ENCODE measurements around the gene MXRA8.

Gene MXRA8

DNA sequence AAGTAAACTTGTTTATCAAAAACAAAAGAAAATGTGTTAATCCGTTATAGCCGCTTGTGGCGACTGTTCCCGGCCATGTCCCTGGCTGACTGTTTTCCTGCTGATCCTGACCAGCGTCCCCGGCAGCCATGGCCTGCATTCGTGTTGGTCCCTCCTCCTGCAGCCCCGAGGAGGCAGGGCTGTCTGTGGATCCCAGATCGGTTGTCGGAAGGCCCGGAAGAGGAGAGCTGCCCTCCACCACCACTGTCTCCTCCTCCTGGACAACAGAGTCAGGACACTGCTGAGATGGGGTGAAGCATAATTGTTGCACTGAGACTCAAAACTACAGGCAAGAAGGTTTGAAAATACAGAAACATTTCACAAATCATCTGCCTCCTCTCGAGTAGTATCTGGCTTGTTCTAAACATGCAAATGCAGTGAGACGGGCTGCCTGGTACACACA is 3.6 kb upstream of the MXRA8 start:
- H3K4me1 ChIP-seq (ENCODE audit: insufficient read depth, insufficient read length): peaks cover 23% of the 10 kb centered on the region
- H3K27me3 ChIP-seq (ENCODE audit: insufficient read depth, insufficient read length): no peaks in the 10 kb centered on the region
- no peaks in the 10 kb centered on the region for H3K36me3 ChIP-seq (ENCODE audit: insufficient read depth, insufficient read length, low read length)
- no peak overlapping the region for H3K9ac ChIP-seq (ENCODE audit: insufficient read length, low read depth)
- TF ChIP-seq ZNF274 (IDR thresholded peaks at IDR 0.05; ENCODE audit: low read depth, low read length) (no peak), SUZ12 (IDR thresholded peaks at IDR 0.05; ENCODE audit: extremely low read depth, insufficient read depth, insufficient read length) (no peak), YY1 (IDR thresholded peaks at IDR 0.05; ENCODE audit: insufficient read depth, insufficient read length) (no peak)
- no peak for DNase-seq (ENCODE audit: low read depth, low spot score)
- peaks cover 7% of the 10 kb centered on the region; the same call in 1 of the 2 replicates for H3K9me3 ChIP-seq (ENCODE audit: insufficient read depth, low read length)
- H3K4me3 ChIP-seq (ENCODE audit: insufficient read length, low read depth): no peak overlapping the region

GRCh38 chr1:1361233-1361981 is 3.1 kb upstream of the MXRA8 start:
- Histone ChIP-seq H3K9ac (ENCODE audit: insufficient read length, low read depth) (no peak overlapping the region), H3K36me3 (ENCODE audit: insufficient read depth, insufficient read length, low read length) (no peaks in the 10 kb centered on the region), H3K4me1 (ENCODE audit: insufficient read depth, insufficient read length) (peaks cover 27% of the 10 kb centered on the region), H3K4me3 (ENCODE audit: insufficient read length, low read depth) (no peak overlapping the region), H3K27me3 (ENCODE audit: insufficient read depth, insufficient read length) (no peaks in the 10 kb centered on the region), H3K9me3 (ENCODE audit: insufficient read depth, low read length) (peaks cover 1% of the 10 kb centered on the region; the same call in 1 of the 2 replicates)
- DNase-seq (ENCODE audit: low read depth, low spot score): no peak
- TF ChIP-seq YY1 (IDR thresholded peaks at IDR 0.05; ENCODE audit: insufficient read depth, insufficient read length) (no peak), SUZ12 (IDR thresholded peaks at IDR 0.05; ENCODE audit: extremely low read depth, insufficient read depth, insufficient read length) (no peak), ZNF274 (IDR thresholded peaks at IDR 0.05; ENCODE audit: low read depth, low read length) (no peak)

DNA sequence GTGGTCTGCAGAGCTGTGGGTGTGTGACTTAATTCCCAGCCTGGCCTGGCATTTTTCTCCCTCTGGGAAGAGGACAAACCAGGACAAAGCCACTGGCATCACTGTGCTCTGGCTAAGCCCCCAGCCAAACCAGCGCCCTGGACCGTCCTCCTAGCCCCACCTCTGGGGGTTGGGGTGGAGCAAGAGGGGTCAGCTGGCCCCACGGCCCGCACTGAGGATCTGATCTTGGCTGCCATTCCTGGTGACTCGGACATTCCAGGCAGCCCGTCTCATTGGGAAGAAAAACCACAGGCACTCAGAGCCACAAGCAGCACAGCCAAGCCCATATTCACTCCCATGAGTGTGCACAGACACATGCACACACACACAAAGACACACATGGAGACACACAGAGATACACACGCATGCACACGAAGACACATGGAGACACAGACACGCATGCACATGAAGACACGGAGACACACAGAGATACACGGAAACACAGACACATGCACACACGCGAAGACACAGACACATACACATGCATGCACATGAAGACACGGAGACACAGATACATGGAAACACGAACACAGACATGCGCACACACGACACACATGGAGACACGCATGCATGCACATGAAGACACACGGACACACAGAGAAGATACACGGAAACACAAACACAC is 2.3 kb upstream of the MXRA8 start:
- Histone ChIP-seq H3K4me3 (ENCODE audit: insufficient read length, low read depth) (no peak overlapping the region), H3K4me1 (ENCODE audit: insufficient read depth, insufficient read length) (peaks cover 27% of the 10 kb centered on the region), H3K27me3 (ENCODE audit: insufficient read depth, insufficient read length) (no peaks in the 10 kb centered on the region), H3K9me3 (ENCODE audit: insufficient read depth, low read length) (no peaks in the 10 kb centered on the region), H3K9ac (ENCODE audit: insufficient read length, low read depth) (no peak overlapping the region), H3K36me3 (ENCODE audit: insufficient read depth, insufficient read length, low read length) (no peaks in the 10 kb centered on the region)
- TF ChIP-seq SUZ12 (IDR thresholded peaks at IDR 0.05; ENCODE audit: extremely low read depth, insufficient read depth, insufficient read length): no peak
- no peak for TF ChIP-seq ZNF274 (IDR thresholded peaks at IDR 0.05; ENCODE audit: low read depth, low read length)
- TF ChIP-seq YY1 (IDR thresholded peaks at IDR 0.05; ENCODE audit: insufficient read depth, insufficient read length): no peak
- DNase-seq (ENCODE audit: low read depth, low spot score): no peak

- Histone ChIP-seq H3K4me3 (ENCODE audit: insufficient read length, low read depth) (no peak overlapping the region), H3K36me3 (ENCODE audit: insufficient read depth, insufficient read length, low read length) (peaks cover under 1% of the 10 kb centered on the region), H3K9me3 (ENCODE audit: insufficient read depth, low read length) (no peaks in the 10 kb centered on the region), H3K27me3 (ENCODE audit: insufficient read depth, insufficient read length) (no peaks in the 10 kb centered on the region), H3K4me1 (ENCODE audit: insufficient read depth, insufficient read length) (peaks cover 27% of the 10 kb centered on the region), H3K9ac (ENCODE audit: insufficient read length, low read depth) (peak overlapping the region; percentile 79)
- TF ChIP-seq YY1 (IDR thresholded peaks at IDR 0.05; ENCODE audit: insufficient read depth, insufficient read length): no peak
- TF ChIP-seq SUZ12 (IDR thresholded peaks at IDR 0.05; ENCODE audit: extremely low read depth, insufficient read depth, insufficient read length): no peak
- no peak for TF ChIP-seq ZNF274 (IDR thresholded peaks at IDR 0.05; ENCODE audit: low read depth, low read length)
- DNase-seq (ENCODE audit: low read depth, low spot score): no peak
These were observed 1.5 kb upstream of the MXRA8 start for GRCh38 chr1:1359664-1360468.

- Histone ChIP-seq H3K9me3 (ENCODE audit: insufficient read depth, low read length) (no peaks in the 10 kb centered on the region), H3K36me3 (ENCODE audit: insufficient read depth, insufficient read length, low read length) (peaks cover 6% of the 10 kb centered on the region), H3K27me3 (ENCODE audit: insufficient read depth, insufficient read length) (no peaks in the 10 kb centered on the region), H3K9ac (ENCODE audit: insufficient read length, low read depth) (peak overlapping the region; percentile 79), H3K4me3 (ENCODE audit: insufficient read length, low read depth) (peak overlapping the region; percentile 1), H3K4me1 (ENCODE audit: insufficient read depth, insufficient read length) (peaks cover 27% of the 10 kb centered on the region)
- TF ChIP-seq ZNF274 (IDR thresholded peaks at IDR 0.05; ENCODE audit: low read depth, low read length) (no peak), SUZ12 (IDR thresholded peaks at IDR 0.05; ENCODE audit: extremely low read depth, insufficient read depth, insufficient read length) (no peak), YY1 (IDR thresholded peaks at IDR 0.05; ENCODE audit: insufficient read depth, insufficient read length) (no peak)
- DNase-seq (ENCODE audit: low read depth, low spot score): no peak
These were observed 931 bp upstream of the MXRA8 start for GRCh38 chr1:1359308-1359663.

DNA sequence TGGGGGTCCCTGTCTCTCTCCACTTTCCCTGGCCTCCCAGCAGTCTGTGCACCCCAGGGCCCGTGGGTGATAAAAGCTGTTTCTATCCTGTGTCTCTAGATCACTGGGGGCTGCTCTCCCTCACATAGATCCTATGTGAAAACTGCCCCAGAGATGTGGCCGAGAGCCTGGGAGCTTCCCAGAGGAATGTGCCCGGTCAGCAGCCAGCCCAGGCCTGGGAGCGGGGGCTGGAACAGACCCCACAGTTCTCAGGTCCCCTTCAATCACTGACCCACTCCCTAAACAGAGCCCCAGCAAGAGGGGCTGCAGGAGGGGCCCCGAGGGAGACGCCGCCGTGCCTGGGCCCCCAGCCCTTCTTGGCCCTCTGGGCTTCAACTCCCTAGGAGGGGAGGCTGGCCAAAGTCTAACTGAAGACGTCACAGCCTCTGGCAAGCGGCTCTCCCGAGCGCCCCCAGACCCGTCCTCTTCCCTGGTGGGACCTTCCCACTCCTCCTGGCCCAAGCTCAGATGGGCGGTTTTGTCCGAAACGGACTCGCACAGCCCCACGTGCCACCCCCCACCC is 403 bp downstream of the MXRA8 start:
- Histone ChIP-seq H3K9me3 (ENCODE audit: insufficient read depth, low read length) (no peaks in the 10 kb centered on the region), H3K36me3 (ENCODE audit: insufficient read depth, insufficient read length, low read length) (peaks cover 20% of the 10 kb centered on the region), H3K9ac (ENCODE audit: insufficient read length, low read depth) (peak overlapping the region; percentile 80), H3K4me3 (ENCODE audit: insufficient read length, low read depth) (peak overlapping the region; percentile 71), H3K4me1 (ENCODE audit: insufficient read depth, insufficient read length) (peaks cover 27% of the 10 kb centered on the region), H3K27me3 (ENCODE audit: insufficient read depth, insufficient read length) (no peaks in the 10 kb centered on the region)
- no peak for TF ChIP-seq ZNF274 (IDR thresholded peaks at IDR 0.05; ENCODE audit: low read depth, low read length)
- TF ChIP-seq SUZ12 (IDR thresholded peaks at IDR 0.05; ENCODE audit: extremely low read depth, insufficient read depth, insufficient read length): no peak
- TF ChIP-seq YY1 (IDR thresholded peaks at IDR 0.05; ENCODE audit: insufficient read depth, insufficient read length): no peak
- no peak for DNase-seq (ENCODE audit: low read depth, low spot score)

Data from NT2/D1 (cell line).